ENCODE measurements around the gene JAG2. TPM values are rescaled to one million over a fixed set of nuclear protein-coding genes. Genes with fewer than 3 reads are reported as not detected.

JAG2 gene
- total RNA-seq, 3 donors from 2014 or later, result 4.2 to 15.4 (median 13.1) TPM

GRCh38 chr14:105213361-105213760 is 44.8 kb upstream of the JAG2 start:
- Histone ChIP-seq H3K4me1 (no peaks in the 10 kb centered on the region), H3K27me3 (no peaks in the 10 kb centered on the region), H3K27ac (no peak overlapping the region), H3K9me3 (no peaks in the 10 kb centered on the region), H3K36me3 (no peaks in the 10 kb centered on the region), H3K4me3 (no peak overlapping the region)
- intact Hi-C loops (cut with DNase I; ENCODE audit: low total_unique reads), result loop anchor here (10.0 kb wide), 1 partner anchor 131 kb away; no protein-coding TSS in a partner anchor
- DNase-seq (ENCODE audit: low spot score in 2 of 2), result no peak
- no peak for TF ChIP-seq CTCF (IDR thresholded peaks at IDR 0.05)
- TF ChIP-seq POLR2A (IDR thresholded peaks at IDR 0.05), result no peak
- TF ChIP-seq POLR2AphosphoS5 (IDR thresholded peaks at IDR 0.05), result no peak

GRCh38 chr14:105212541-105213300 is 44.1 kb upstream of the JAG2 start:
- H3K9me3 ChIP-seq, result no peaks in the 10 kb centered on the region
- DNase-seq (ENCODE audit: low spot score in 2 of 2), result no peak
- H3K27me3 ChIP-seq, result no peaks in the 10 kb centered on the region
- no peaks in the 10 kb centered on the region for H3K36me3 ChIP-seq
- TF ChIP-seq POLR2AphosphoS5 (IDR thresholded peaks at IDR 0.05), result no peak
- no peak for TF ChIP-seq POLR2A (IDR thresholded peaks at IDR 0.05)
- TF ChIP-seq CTCF (IDR thresholded peaks at IDR 0.05), result no peak
- no peak overlapping the region for H3K27ac ChIP-seq
- no peak overlapping the region for H3K4me3 ChIP-seq
- intact Hi-C loops (cut with DNase I; ENCODE audit: low total_unique reads), result loop anchor here (10.0 kb wide), 1 partner anchor 132 kb away; no protein-coding TSS in a partner anchor
- no peaks in the 10 kb centered on the region for H3K4me1 ChIP-seq

- Histone ChIP-seq H3K27me3 (no peaks in the 10 kb centered on the region), H3K27ac (no peak overlapping the region), H3K36me3 (no peaks in the 10 kb centered on the region), H3K4me3 (no peak overlapping the region), H3K9me3 (no peaks in the 10 kb centered on the region), H3K4me1 (no peaks in the 10 kb centered on the region)
- DNase-seq (ENCODE audit: low spot score in 2 of 2), result no peak
- TF ChIP-seq POLR2A (IDR thresholded peaks at IDR 0.05) (no peak), POLR2AphosphoS5 (IDR thresholded peaks at IDR 0.05) (no peak), CTCF (IDR thresholded peaks at IDR 0.05) (no peak)
- intact Hi-C loops (cut with DNase I; ENCODE audit: low total_unique reads), result loop anchor here (10.0 kb wide), 1 partner anchor 133 kb away; no protein-coding TSS in a partner anchor
These were observed 43.1 kb upstream of the JAG2 start for GRCh38 chr14:105211758-105212089.

GRCh38 chr14:105211086-105211757 is 42.6 kb upstream of the JAG2 start:
- DNase-seq (ENCODE audit: low spot score in 2 of 2), result no peak

More at GRCh38 chr14:105211086-105211757, 42.6 kb upstream of the JAG2 start:
- Histone ChIP-seq H3K4me3 (no peak overlapping the region), H3K27ac (no peak overlapping the region), H3K9me3 (no peaks in the 10 kb centered on the region), H3K27me3 (no peaks in the 10 kb centered on the region), H3K4me1 (no peaks in the 10 kb centered on the region), H3K36me3 (no peaks in the 10 kb centered on the region)
- intact Hi-C loops (cut with DNase I; ENCODE audit: low total_unique reads), result loop anchor here (10.0 kb wide), 1 partner anchor 134 kb away; no protein-coding TSS in a partner anchor
- TF ChIP-seq POLR2AphosphoS5 (IDR thresholded peaks at IDR 0.05), result no peak
- no peak for TF ChIP-seq POLR2A (IDR thresholded peaks at IDR 0.05)
- no peak for TF ChIP-seq CTCF (IDR thresholded peaks at IDR 0.05)

Data from breast epithelium (tissue), 4 donors.